ENCODE results near the gene PIGQ. TPM values are rescaled to one million over a fixed set of nuclear protein-coding genes. Genes with fewer than 3 reads are reported as not detected.

The PIGQ gene
- total and polyA plus RNA-seq, 2 of the 8 experiments (the other 6 are each of a cell fraction or from before 2014, with no cell fraction given), result 36.0 to 49.2 TPM

GRCh38 chr16:523097-523741, 46.5 kb upstream of the PIGQ start:
- peaks cover 0 to 8% of the 10 kb centered on the region in 2 experiments; a peak in 1 of 4 replicates for H3K79me2 ChIP-seq (ENCODE audit: control insufficient read depth in 1 of 2, insufficient read depth in 2 of 2, low read length in 2 of 2)
- no peak overlapping the region for H2BK5ac ChIP-seq (ENCODE audit: low read depth, low read length)
- H3K18ac ChIP-seq (ENCODE audit: extremely low read depth, low read length), result no peak overlapping the region
- H2AK5ac ChIP-seq (ENCODE audit: low read depth, low read length), result no peak overlapping the region
- H3K56ac ChIP-seq (replicated peaks; ENCODE audit: insufficient read length, low read depth, low read length), result no peak overlapping the region
- TF ChIP-seq SAP30 (IDR thresholded peaks at IDR 0.05; ENCODE audit: insufficient read depth, insufficient replicate concordance, low read length) (no peak), ZNF274 (IDR thresholded peaks at IDR 0.05; ENCODE audit: borderline replicate concordance, extremely low read depth, low read length) (no peak), TCF12 (IDR thresholded peaks at IDR 0.05; ENCODE audit: low read depth, low read length) (no peak), RAD21 (IDR thresholded peaks at IDR 0.05 in 1 of 2, conservative IDR thresholded peaks at IDR 0.05 in 1 of 2; ENCODE audit: low read depth in 2 of 2, low read length in 2 of 2) (no peak), RFX5 (IDR thresholded peaks at IDR 0.05; ENCODE audit: borderline replicate concordance, low read depth, low read length) (no peak)
- peaks cover 7% of the 10 kb centered on the region; the same call in 1 of the 2 replicates for H3K23me2 ChIP-seq (ENCODE audit: low read depth, low read length)
- no peak overlapping the region for H2BK15ac ChIP-seq (ENCODE audit: low read length)
- no peak overlapping the region for H3K4me3 ChIP-seq (ENCODE audit: extremely low read depth in 1 of 4, insufficient read depth in 2 of 4, low read depth in 3 of 4, low read length in 4 of 4)
- no peak for DNase-seq (ENCODE audit: low read depth in 1 of 2, low spot score in 2 of 2)
- H3K9me3 ChIP-seq (ENCODE audit: insufficient read depth in 2 of 2, low read depth in 1 of 2, low read length in 1 of 2), result no peaks in the 10 kb centered on the region
- no peak overlapping the region for H3K4ac ChIP-seq (replicated peaks; ENCODE audit: insufficient read length, low read depth, low read length)
- no peak overlapping the region for H2BK12ac ChIP-seq (ENCODE audit: low read depth, low read length)
- no peak overlapping the region for H2BK120ac ChIP-seq (replicated peaks; ENCODE audit: low read depth, low read length)
- no peak overlapping the region for H4K8ac ChIP-seq (ENCODE audit: extremely low read depth, insufficient read depth, low read length)
- H3K27ac ChIP-seq (ENCODE audit: low read depth, low read length), result no peak overlapping the region
- CTCF ChIA-PET (ENCODE audit: partially characterized antibody), result interaction anchor here (0.8 to 1.6 kb wide), 9 partner anchors 8 to 132 kb away, joined by 3 to 6 read pairs (median 3); no protein-coding TSS in a partner anchor
- H3K36me3 ChIP-seq (ENCODE audit: control insufficient read depth in 2 of 4, insufficient read depth in 4 of 4, low read length in 3 of 4), result peaks cover 0 to 4% (median 1%) of the 10 kb centered on the region in 4 experiments; a peak in 3 of 8 replicates
- WGBS, 2 experiments (ENCODE audit: extremely low coverage in 1 of 2, insufficient coverage in 1 of 2, insufficient read length in 1 of 2, insufficient replicate concordance in 2 of 2, low coverage in 1 of 2, low lambda C conversion rate in 2 of 2, missing lambda C conversion rate in 1 of 2), result 94% methylated on average over 15 of the region's 22 CpGs; no CpG with 5 or more reads in 1 of the 2 experiments
- no peak overlapping the region for H3K23ac ChIP-seq (ENCODE audit: insufficient read length)
- peaks cover 4 to 14% of the 10 kb centered on the region in 2 experiments for H4K20me1 ChIP-seq (replicated peaks in 1 of 2; ENCODE audit: control insufficient read depth in 1 of 2, insufficient read depth in 2 of 2, low read length in 2 of 2)
- no peak overlapping the region for H3K14ac ChIP-seq (ENCODE audit: insufficient read length)
- no peak overlapping the region for H3K4me2 ChIP-seq (ENCODE audit: insufficient read depth in 1 of 2, low read depth in 2 of 2, low read length in 2 of 2)
- H2AFZ ChIP-seq (ENCODE audit: low read length), result no peak overlapping the region
- H3K27me3 ChIP-seq (replicated peaks in 1 of 4; ENCODE audit: control insufficient read depth in 3 of 4, extremely low read depth in 1 of 4, insufficient read depth in 3 of 4, low read length in 3 of 4), result no peaks in the 10 kb centered on the region
- H4K5ac ChIP-seq (ENCODE audit: insufficient read length, low read depth, low read length), result no peak overlapping the region
- peaks cover 0 to 13% (median 7%) of the 10 kb centered on the region in 4 experiments; a peak in 5 of 7 replicates for H3K4me1 ChIP-seq (replicated peaks in 1 of 4; ENCODE audit: control insufficient read depth in 3 of 4, insufficient read depth in 4 of 4, low read length in 3 of 4)
- H3K79me1 ChIP-seq (ENCODE audit: low read depth, low read length), result no peaks in the 10 kb centered on the region
- FAIRE-seq, result no peak
- POLR2A ChIA-PET (ENCODE audit: partially characterized antibody), result interaction anchor here (0.8 to 1.6 kb wide), 10 partner anchors 8 to 167 kb away, joined by 3 to 6 read pairs (median 3); partner anchors contain the start of genes NME4, PIGQ and WDR24
- no peak overlapping the region for H4K91ac ChIP-seq (replicated peaks; ENCODE audit: insufficient read length, low read length)
- H3K9ac ChIP-seq (replicated peaks in 1 of 4; ENCODE audit: extremely low read depth in 1 of 4, low read depth in 3 of 4, low read length in 3 of 4), result no peak overlapping the region
- no peak overlapping the region for H2BK20ac ChIP-seq (ENCODE audit: low read length)

Data from H1 (cell line).